ENCODE data around the gene GSK3B. TPM values are rescaled to one million over a fixed set of nuclear protein-coding genes. Genes with fewer than 3 reads are reported as not detected.

Gene GSK3B
- total RNA-seq, 1 experiment from 2014 or later, result 56.5 TPM

GRCh38 chr3:120027226-120027625, 67.0 kb downstream of the GSK3B start:
- H3K4me1 Mint-ChIP-seq, result peaks cover 27 to 51% of the 10 kb centered on the region in 2 experiments
- Histone ChIP-seq H3K23ac (ENCODE audit: insufficient read length, low read depth, low read length) (no peak overlapping the region), H3T11ph (ENCODE audit: low read length) (no peak overlapping the region), H2BK12ac (ENCODE audit: insufficient read length, low read depth, low read length) (no peak overlapping the region), H3K79me2 (ENCODE audit: insufficient read depth, low read length) (peaks cover 16% of the 10 kb centered on the region; the same call in 1 of the 2 replicates), H3K14ac (ENCODE audit: insufficient read depth, low read length) (no peak overlapping the region), H2BK15ac (ENCODE audit: low read depth, low read length) (no peak overlapping the region), H4K8ac (replicated peaks; ENCODE audit: insufficient read length, low read depth, low read length) (no peak overlapping the region), H2BK120ac (ENCODE audit: low read depth, low read length, poor library complexity, severe bottlenecking) (no peak overlapping the region), H2AK5ac (ENCODE audit: insufficient read length, low read length) (no peak overlapping the region), H3K9me3 (ENCODE audit: control insufficient read depth, low read depth, low read length) (no peaks in the 10 kb centered on the region), H3K27ac (ENCODE audit: insufficient read length, low read depth, low read length) (no peak overlapping the region), H4K5ac (ENCODE audit: insufficient read length, low read depth, low read length) (no peak overlapping the region), H3K9ac (ENCODE audit: extremely low read depth, insufficient read length, low read length) (no peak overlapping the region), H3K79me1 (ENCODE audit: insufficient read depth, low read depth, low read length, poor library complexity, severe bottlenecking) (peaks cover 2% of the 10 kb centered on the region), H2BK20ac (ENCODE audit: low read depth, low read length, poor library complexity, severe bottlenecking) (no peak overlapping the region), H3K4ac (ENCODE audit: low read depth, low read length) (no peak overlapping the region), H4K91ac (ENCODE audit: insufficient read length, low read depth, low read length) (no peak overlapping the region), H4K20me1 (ENCODE audit: control insufficient read depth, insufficient read depth, insufficient read length) (no peaks in the 10 kb centered on the region), H2AFZ (ENCODE audit: low read length) (no peak overlapping the region), H3K4me1 (ENCODE audit: insufficient read depth, low read length) (no peaks in the 10 kb centered on the region; the same call in 1 of the 2 replicates), H3K56ac (ENCODE audit: insufficient read length, low read depth, low read length) (no peak overlapping the region), H3K18ac (ENCODE audit: insufficient read length, low read depth, low read length) (no peak overlapping the region), H3K23me2 (ENCODE audit: insufficient read length, low read depth, low read length, poor library complexity, severe bottlenecking) (no peaks in the 10 kb centered on the region), H2BK5ac (ENCODE audit: insufficient read length, low read length) (no peak overlapping the region), H3K4me2 (ENCODE audit: insufficient read depth, insufficient read length, low read length) (no peak overlapping the region), H3K27me3 (ENCODE audit: insufficient read depth, low read length) (no peaks in the 10 kb centered on the region)
- no peaks in the 10 kb centered on the region; a peak in 2 of 7 replicates for H3K36me3 Mint-ChIP-seq (ENCODE audit: insufficient read depth in 1 of 3, low read depth in 3 of 3)
- no peak for TF ChIP-seq CTCF (conservative IDR thresholded peaks at IDR 0.05)
- H3K9me3 Mint-ChIP-seq, result no peaks in the 10 kb centered on the region
- no CpG with 5 or more reads among the region's 4 CpGs for WGBS (ENCODE audit: extremely low coverage, insufficient read length, low lambda C conversion rate)
- DNase-seq, result no peak
- no peak overlapping the region for H3K4me3 Mint-ChIP-seq
- no peak overlapping the region for H3K27ac Mint-ChIP-seq
- H3K27me3 Mint-ChIP-seq (ENCODE audit: low read depth), result no peaks in the 10 kb centered on the region
